C4-2B (cell line): ENCODE measurements around the gene IRS2.
A peak's percentile ranks its signal among the peaks of the same experiment; 100 is the strongest.

Experiments used
- H3K27ac ChIP-seq: fragments of 450-650 bp; 2 replicates; pipeline ENCODE4 v1.5.1; 2017
- CTCF ChIP-seq: fragments of 450-650 bp; conservative IDR thresholded peaks from 2 replicates; pipeline ENCODE4 v1.5.1; 2017; ENCODE audit warnings: mild to moderate bottlenecking
- ZFX ChIP-seq: fragments of 450-650 bp; IDR thresholded peaks from 2 replicates; pipeline ENCODE4 v1.6.1; 2017

IRS2 gene

GRCh38 chr13:109787135-109787954 is 962 bp upstream of the IRS2 start:
- TF ChIP-seq ZFX (peak; percentile 26; the same call in 1 of the 2 replicates), CTCF (no peak)
- peak overlapping the region; percentile 70 for H3K27ac ChIP-seq

- TF ChIP-seq ZFX (0 out of 2 replicates have a peak, but pooled peaks have one; percentile 27), CTCF (no peak)
- peak overlapping the region; percentile 70 for H3K27ac ChIP-seq
Measured at GRCh38 chr13:109785892-109786450, 412 bp downstream of the IRS2 start.

- peak overlapping the region; percentile 70 for H3K27ac ChIP-seq
- TF ChIP-seq ZFX = no peak
Measured at GRCh38 chr13:109785141-109785891, 1.1 kb downstream of the IRS2 start.

GRCh38 chr13:109784590-109785140 is 1.7 kb downstream of the IRS2 start:
- no peak overlapping the region; the same call in 1 of the 2 replicates for H3K27ac ChIP-seq
- TF ChIP-seq ZFX (no peak), CTCF (peak; percentile 72)

- H3K27ac ChIP-seq = no peak overlapping the region; the same call in 1 of the 2 replicates
- TF ChIP-seq CTCF (no peak), ZFX (no peak)
Measured at GRCh38 chr13:109783815-109784589, 2.4 kb downstream of the IRS2 start.

- no peak overlapping the region for H3K27ac ChIP-seq
- no peak for TF ChIP-seq ZFX
- TF ChIP-seq CTCF = no peak
Measured at GRCh38 chr13:109783447-109783814, 3.0 kb downstream of the IRS2 start.

GRCh38 chr13:109782823-109783431 is 3.5 kb downstream of the IRS2 start:
- H3K27ac ChIP-seq = no peak overlapping the region
- TF ChIP-seq ZFX (no peak), CTCF (no peak)
